GM12878 (cell line): Measurements from ENCODE around the gene IRGC. TPM values are rescaled to one million over a fixed set of nuclear protein-coding genes. Genes with fewer than 3 reads are reported as not detected.

Experiments used
- ATAC-seq: fragments of 200-7000 bp; cut with Tn5 transposase; 3 replicates; pipeline ENCODE4 v1.9.1; 2020; ENCODE audit warnings: mild to moderate bottlenecking, moderate library complexity
- BruUV-seq: library from RNA; stranded (reverse); fragments of 400-500 nt; replicated peaks from 2 replicates; lab custom pipeline; 2021; lab: Mats Ljungman, UMichigan
- CTCF ChIA-PET: fragments of 300-600 bp; sonication (Branson Sonifier 250); formaldehyde crosslinking; extraction: SDS; loops from one replicate; lab custom pipeline; 2021; ENCODE audit warnings: inconsistent platforms; lab: Yijun Ruan, JAX
- POLR2A ChIA-PET: fragments of 350-600 bp; formaldehyde crosslinking; extraction: SDS; loops from one replicate; lab custom pipeline; 2021; ENCODE audit warnings: inconsistent platforms; lab: Charles Lee
- RAD21 ChIA-PET: fragments of 300-600 bp; sonication (Branson Sonifier 250); formaldehyde crosslinking; loops from one replicate; lab custom pipeline; 2023; ENCODE audit warnings: antibody characterized with exemption; ENCODE audit not compliant: unreplicated experiment; lab: Charles Lee
- SMC1A ChIA-PET: fragments of 300-600 bp; sonication (Branson Sonifier 250); formaldehyde crosslinking; loops from one replicate; lab custom pipeline; 2023; ENCODE audit not compliant: unreplicated experiment, uncharacterized antibody; lab: Charles Lee
- DNase-seq: peaks from one replicate; pipeline ENCODE4 v3.0.0-alpha.2; 2011; ENCODE audit warnings: low read depth, low spot score
- FAIRE-seq: peaks from 3 replicates; lab custom pipeline; 2011; peaks lifted over from hg19 to GRCh38; lab: Jason Lieb, UNC
- H2AFZ ChIP-seq: 2 replicates; pipeline ENCODE4 v1.6.0; 2011; ENCODE audit warnings: low read depth, low read length, control low read depth; ENCODE audit not compliant: control insufficient read depth
- H3K27ac ChIP-seq: 2 replicates; pipeline ENCODE4 v1.5.1; 2011; ENCODE audit warnings: control low read depth; ENCODE audit not compliant: control insufficient read depth, insufficient read depth
- H3K27me3 ChIP-seq, 2 experiments: replicated peaks in 1 of 2; 2 replicates each; pipeline versions ENCODE4 v1.6.0 to v1.6.1; 2011; ENCODE audit warnings: low read length in 1 of 2; ENCODE audit not compliant: control insufficient read depth in 2 of 2, insufficient read depth in 2 of 2
- H3K36me3 ChIP-seq, 2 experiments: 2 replicates each; pipeline ENCODE4 v1.5.1; 2011; ENCODE audit warnings: low read length in 1 of 2; ENCODE audit not compliant: control insufficient read depth in 2 of 2, insufficient read depth in 2 of 2
- H3K4me1 ChIP-seq: 2 replicates; pipeline ENCODE4 v1.6.1; 2011; ENCODE audit warnings: mild to moderate bottlenecking, low read length, moderate library complexity, mixed read lengths; ENCODE audit not compliant: control insufficient read depth, insufficient read depth
- H3K4me2 ChIP-seq: 2 replicates; pipeline ENCODE4 v1.6.0; 2011; ENCODE audit warnings: control low read depth; ENCODE audit not compliant: control insufficient read depth, insufficient read depth
- H3K4me3 ChIP-seq: fragments of 200-600 bp; sonication (generic); 2 replicates; pipeline ENCODE4 v1.5.1; 2016
- H3K79me2 ChIP-seq: 2 replicates; pipeline ENCODE4 v1.6.0; 2011; ENCODE audit warnings: low read length; ENCODE audit not compliant: control insufficient read depth, insufficient read depth
- H3K9ac ChIP-seq: 2 replicates; pipeline ENCODE4 v1.8.0; 2011; ENCODE audit warnings: low read length, control low read depth, mixed read lengths; ENCODE audit not compliant: control insufficient read depth, insufficient read depth
- H3K9me3 ChIP-seq: replicated peaks from 3 replicates; pipeline ENCODE4 v1.5.1; 2011; ENCODE audit warnings: mild to moderate bottlenecking, low read length; ENCODE audit not compliant: control insufficient read depth, insufficient read depth
- H4K20me1 ChIP-seq: 2 replicates; pipeline ENCODE4 v1.6.0; 2011; ENCODE audit not compliant: control insufficient read depth, insufficient read depth
- BCL11A ChIP-seq: IDR thresholded peaks from 2 replicates; pipeline ENCODE4 v1.6.1; 2011; ENCODE audit warnings: low read depth, low read length
- GATAD2B ChIP-seq: fragments of 450-650 bp; conservative IDR thresholded peaks from 2 replicates; pipeline ENCODE4 v1.6.1; 2017; ENCODE audit warnings: low read depth, mild to moderate bottlenecking, moderate library complexity
- LARP7 ChIP-seq: fragments of 450-650 bp; IDR thresholded peaks from 2 replicates; pipeline ENCODE4 v1.6.1; 2017; ENCODE audit warnings: mild to moderate bottlenecking
- RELB ChIP-seq: fragments of 450-650 bp; IDR thresholded peaks from 2 replicates; pipeline ENCODE4 v1.6.1; 2017; ENCODE audit warnings: low read depth, mild to moderate bottlenecking, moderate library complexity
- SRF ChIP-seq, 2 experiments: IDR thresholded peaks; 2 replicates each; pipeline ENCODE4 v1.6.1; 2011; ENCODE audit warnings: low read depth in 2 of 2, low read length in 2 of 2, mild to moderate bottlenecking in 1 of 2, moderate library complexity in 1 of 2
- ZBTB33 ChIP-seq: fragments of 450-650 bp; IDR thresholded peaks from 2 replicates; pipeline ENCODE4 v1.6.1; 2017; ENCODE audit warnings: mild to moderate bottlenecking
- WGBS: methylation state at CpG from one replicate; pipeline ENCODE4 v1.1.6; 2016; ENCODE audit warnings: low lambda C conversion rate; ENCODE audit not compliant: insufficient replicate concordance, insufficient coverage; ENCODE audit errors: missing lambda C conversion rate; 5-methylcytosine and 5-hydroxymethylcytosine counted together
- in situ Hi-C: fragments of 300-500 bp; cut with MboI; formaldehyde crosslinking; loops from 9 replicates; pipeline ENCODE4 v1.14.3; 2018; ENCODE audit warnings: mixed read lengths
- intact Hi-C: fragments of 100-400 bp; cut with micrococcal nuclease; formaldehyde crosslinking; loops from one replicate; pipeline ENCODE4 v1.14.2; 2022; ENCODE audit not compliant: unreplicated experiment
- polyA plus RNA-seq, 11 experiments: library from polyadenylated mRNA; depleted of rRNA in 4 of 11; unstranded in 6 of 11; stranded (reverse) in 5 of 11; fragments of >200 nt; fragmentation: Nextera tagmentation in 4 of 11; fragmentation: Illumina TruSeq in 1 of 11; extraction: Ambion mirVana in 4 of 11; extraction: Trizol in 1 of 11; gene quantifications; 1 replicate in 1 of 11; 2 replicates in 10 of 11; pipeline versions ENCODE4 v1.2.1 to v1.2.3, GENCODE V29; 2011 to 2016; ENCODE audit warnings: inconsistent platforms in 2 of 11, missing spikeins in 2 of 11, low read depth in 1 of 11
- total RNA-seq, 4 experiments: library from RNA; depleted of rRNA in 3 of 4; stranded (reverse); fragments of >200 nt in 3 of 4; fragmentation: Illumina TruSeq in 1 of 4; extraction: Trizol in 1 of 4; gene quantifications; 2 replicates each; pipeline versions ENCODE4 v1.2.1 to v1.2.3, GENCODE V29; 2013 to 2021

IRGC gene
- total and polyA plus RNA-seq, 10 of the 15 experiments (the other 5 are each of a cell fraction or from before 2014, with no cell fraction given): 0.04 TPM; not detected in 9

- in situ Hi-C loops (no loop called here), intact Hi-C loops (no loop called here)
- Histone ChIP-seq H3K9me3 (no peaks in the 10 kb centered on the region), H3K4me3 (no peak overlapping the region), H3K4me2 (no peak overlapping the region), H3K27ac (no peak overlapping the region), H3K27me3 (no peaks in the 10 kb centered on the region), H4K20me1 (no peaks in the 10 kb centered on the region), H3K36me3 (no peaks in the 10 kb centered on the region), H3K79me2 (no peaks in the 10 kb centered on the region), H3K4me1 (peaks cover 15% of the 10 kb centered on the region), H3K9ac (no peak overlapping the region), H2AFZ (no peak overlapping the region)
- ChIA-PET RAD21 (interaction anchor here (1.1 kb wide), 1 partner anchor 131 kb away, joined by 4 read pairs; no protein-coding TSS in a partner anchor), SMC1A (interaction anchor here (0.8 to 1.2 kb wide), 2 partner anchors 8 to 131 kb away, joined by 3 read pairs; no protein-coding TSS in a partner anchor), CTCF (interaction anchor here (1.2 to 3.2 kb wide), 4 partner anchors 9 to 63 kb away, joined by 3 to 19 read pairs (median 6); partner anchors contain the start of gene PLAUR), POLR2A (interaction anchor here (1.9 kb wide), 1 partner anchor 10 kb away, joined by 5 read pairs; no protein-coding TSS in a partner anchor)
- no TSS peak for BruUV-seq
- 0 out of 3 replicates have a peak, but pooled peaks have one; percentile 17 for ATAC-seq
- no peak for FAIRE-seq
- DNase-seq: no peak
- WGBS: 67% methylated on average over 11 of the region's 11 CpGs
- TF ChIP-seq LARP7 (no peak), ZBTB33 (no peak), SRF (IDR thresholded peaks at IDR 0.05; ENCODE audit: low read depth in 2 of 2, low read length in 2 of 2) (peak in 1 of 2 experiments; percentile 72; a peak in 1 of 4 replicates), GATAD2B (no peak), BCL11A (no peak), RELB (no peak)
Measured at GRCh38 chr19:43678512-43679261, 37.2 kb upstream of the IRGC start.
